ENCODE measurements around the gene STK24. TPM values are rescaled to one million over a fixed set of nuclear protein-coding genes. Genes with fewer than 3 reads are reported as not detected.

Gene STK24
- total and polyA plus RNA-seq, 10 of the 15 experiments (the other 5 are each of a cell fraction or from before 2014, with no cell fraction given): 7.5 to 115 (median 52.9) TPM

GRCh38 chr13:98523455-98524102 lies 53.3 kb downstream of the STK24 start (continued):
- TF ChIP-seq KAT2A (conservative IDR thresholded peaks at IDR 0.05; ENCODE audit: control insufficient read depth, low read depth, low read length) (no peak), RAD51 (IDR thresholded peaks at IDR 0.05) (no peak), JUND (IDR thresholded peaks at IDR 0.05; ENCODE audit: low read depth, low read length) (no peak), CEBPZ (IDR thresholded peaks at IDR 0.05; ENCODE audit: low read depth, low read length) (no peak), TCF12 (IDR thresholded peaks at IDR 0.05; ENCODE audit: low read depth, low read length) (peak; percentile 92), RUNX3 (IDR thresholded peaks at IDR 0.05; ENCODE audit: low read length) (peak; percentile 74), EZH2 (IDR thresholded peaks at IDR 0.05; ENCODE audit: borderline replicate concordance, control insufficient read depth, low read depth, low read length) (no peak), ZNF217 (IDR thresholded peaks at IDR 0.05) (no peak), ZBED1 (IDR thresholded peaks at IDR 0.05; ENCODE audit: borderline replicate concordance) (no peak), SREBF2 (IDR thresholded peaks at IDR 0.05; ENCODE audit: low read length) (no peak), TCF7 (IDR thresholded peaks at IDR 0.05; ENCODE audit: borderline replicate concordance) (no peak), HDGF (IDR thresholded peaks at IDR 0.05) (no peak), RB1 (IDR thresholded peaks at IDR 0.05; ENCODE audit: borderline replicate concordance) (no peak), RCOR1 (conservative IDR thresholded peaks at IDR 0.05; ENCODE audit: low read depth, low read length) (no peak), MXI1 (IDR thresholded peaks at IDR 0.05; ENCODE audit: low read depth, low read length) (peak; percentile 58), YBX1 (IDR thresholded peaks at IDR 0.05) (no peak), BHLHE40 (IDR thresholded peaks at IDR 0.05; ENCODE audit: borderline replicate concordance in 1 of 2, low read depth in 2 of 2, low read length in 1 of 2) (peak; percentile 14 to 63; a peak in 3 of 4 replicates), JUNB (IDR thresholded peaks at IDR 0.05) (no peak), ATF2 (IDR thresholded peaks at IDR 0.05; ENCODE audit: low read length) (no peak), KDM1A (IDR thresholded peaks at IDR 0.05; ENCODE audit: borderline replicate concordance) (no peak), PAX5 (IDR thresholded peaks at IDR 0.05; ENCODE audit: borderline replicate concordance, low read depth, low read length) (peak; percentile 84), IRF4 (IDR thresholded peaks at IDR 0.05; ENCODE audit: low read depth, low read length) (0 out of 2 replicates have a peak, but pooled peaks have one; percentile 8), ZBTB11 (CRISPR knock-in tag; IDR thresholded peaks at IDR 0.05) (no peak)
- TF ChIP-seq, protein P1, sequence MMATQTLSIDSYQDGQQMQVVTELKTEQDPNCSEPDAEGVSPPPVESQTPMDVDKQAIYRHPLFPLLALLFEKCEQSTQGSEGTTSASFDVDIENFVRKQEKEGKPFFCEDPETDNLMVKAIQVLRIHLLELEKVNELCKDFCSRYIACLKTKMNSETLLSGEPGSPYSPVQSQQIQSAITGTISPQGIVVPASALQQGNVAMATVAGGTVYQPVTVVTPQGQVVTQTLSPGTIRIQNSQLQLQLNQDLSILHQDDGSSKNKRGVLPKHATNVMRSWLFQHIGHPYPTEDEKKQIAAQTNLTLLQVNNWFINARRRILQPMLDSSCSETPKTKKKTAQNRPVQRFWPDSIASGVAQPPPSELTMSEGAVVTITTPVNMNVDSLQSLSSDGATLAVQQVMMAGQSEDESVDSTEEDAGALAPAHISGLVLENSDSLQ (IDR thresholded peaks at IDR 0.05): no peak
